ENCODE results near the gene SLC22A23. TPM values are rescaled to one million over a fixed set of nuclear protein-coding genes. Genes with fewer than 3 reads are reported as not detected.

SLC22A23 gene
- total and polyA plus RNA-seq, 2 experiments from 2014 or later, result 6.1 to 38.3 TPM

- no peak for ATAC-seq
- H3K36me3 Mint-ChIP-seq (ENCODE audit: low read depth), result peaks cover 13% of the 10 kb centered on the region
- no peak overlapping the region for H3K27ac Mint-ChIP-seq
- Histone ChIP-seq H3K27me3 (ENCODE audit: insufficient read depth) (no peaks in the 10 kb centered on the region), H3K4me2 (no peak overlapping the region), H3K27ac (ENCODE audit: low read depth) (no peak overlapping the region), H3K4me1 (ENCODE audit: insufficient read depth) (peaks cover 10% of the 10 kb centered on the region; the same call in 1 of the 2 replicates), H3F3A (replicated peaks; ENCODE audit: low read depth) (no peaks in the 10 kb centered on the region), H3K9me2 (ENCODE audit: insufficient read depth) (0 out of 2 replicates have a peak, but pooled peaks cover 8% of the 10 kb centered on the region), H2AFZ (no peak overlapping the region), H3K4me3 (no peak overlapping the region), H4K20me1 (replicated peaks; ENCODE audit: insufficient read depth) (no peaks in the 10 kb centered on the region), H3K79me2 (replicated peaks; ENCODE audit: insufficient read depth) (no peaks in the 10 kb centered on the region), H3K36me3 (ENCODE audit: insufficient read depth) (peaks cover 2% of the 10 kb centered on the region; the same call in 1 of the 2 replicates)
- peaks cover 10% of the 10 kb centered on the region for H3K27me3 Mint-ChIP-seq (ENCODE audit: insufficient read depth, low read depth, poor library complexity)
- H3K9me3 Mint-ChIP-seq, result peaks cover 15% of the 10 kb centered on the region
- H3K4me3 Mint-ChIP-seq, result no peak overlapping the region
- DNase-seq (ENCODE audit: low spot score), result no peak
- TF ChIP-seq ZNF462 (CRISPR knock-in tag; IDR thresholded peaks at IDR 0.05), result no peak
- TF ChIP-seq ETS1 (IDR thresholded peaks at IDR 0.05), result no peak
- no peak for TF ChIP-seq EZH2phosphoT487 (IDR thresholded peaks at IDR 0.05; ENCODE audit: unreplicated experiment)
- no peak for TF ChIP-seq REST (IDR thresholded peaks at IDR 0.05; ENCODE audit: unreplicated experiment)
- TF ChIP-seq STAT1 (IDR thresholded peaks at IDR 0.05; ENCODE audit: unreplicated experiment), result no peak
- TF ChIP-seq CTCF (conservative IDR thresholded peaks at IDR 0.05; ENCODE audit: low read depth in 2 of 2), result no peak
- TF ChIP-seq POLR2AphosphoS5 (IDR thresholded peaks at IDR 0.05; ENCODE audit: low read depth), result no peak
- TF ChIP-seq JUNB (IDR thresholded peaks at IDR 0.05; ENCODE audit: unreplicated experiment), result no peak
- H3K4me1 Mint-ChIP-seq, result peaks cover 26% of the 10 kb centered on the region
Measured at GRCh38 chr6:3484946-3485345, 28.1 kb upstream of the SLC22A23 start.
